ENCODE results near the gene LRMDA. TPM values are rescaled to one million over a fixed set of nuclear protein-coding genes. Genes with fewer than 3 reads are reported as not detected.

LRMDA gene
- total and polyA plus RNA-seq, 2 donors (not counting 3 experiments of a cell fraction or from before 2014, with no cell fraction given): 9.7 to 18.0 TPM

DNA sequence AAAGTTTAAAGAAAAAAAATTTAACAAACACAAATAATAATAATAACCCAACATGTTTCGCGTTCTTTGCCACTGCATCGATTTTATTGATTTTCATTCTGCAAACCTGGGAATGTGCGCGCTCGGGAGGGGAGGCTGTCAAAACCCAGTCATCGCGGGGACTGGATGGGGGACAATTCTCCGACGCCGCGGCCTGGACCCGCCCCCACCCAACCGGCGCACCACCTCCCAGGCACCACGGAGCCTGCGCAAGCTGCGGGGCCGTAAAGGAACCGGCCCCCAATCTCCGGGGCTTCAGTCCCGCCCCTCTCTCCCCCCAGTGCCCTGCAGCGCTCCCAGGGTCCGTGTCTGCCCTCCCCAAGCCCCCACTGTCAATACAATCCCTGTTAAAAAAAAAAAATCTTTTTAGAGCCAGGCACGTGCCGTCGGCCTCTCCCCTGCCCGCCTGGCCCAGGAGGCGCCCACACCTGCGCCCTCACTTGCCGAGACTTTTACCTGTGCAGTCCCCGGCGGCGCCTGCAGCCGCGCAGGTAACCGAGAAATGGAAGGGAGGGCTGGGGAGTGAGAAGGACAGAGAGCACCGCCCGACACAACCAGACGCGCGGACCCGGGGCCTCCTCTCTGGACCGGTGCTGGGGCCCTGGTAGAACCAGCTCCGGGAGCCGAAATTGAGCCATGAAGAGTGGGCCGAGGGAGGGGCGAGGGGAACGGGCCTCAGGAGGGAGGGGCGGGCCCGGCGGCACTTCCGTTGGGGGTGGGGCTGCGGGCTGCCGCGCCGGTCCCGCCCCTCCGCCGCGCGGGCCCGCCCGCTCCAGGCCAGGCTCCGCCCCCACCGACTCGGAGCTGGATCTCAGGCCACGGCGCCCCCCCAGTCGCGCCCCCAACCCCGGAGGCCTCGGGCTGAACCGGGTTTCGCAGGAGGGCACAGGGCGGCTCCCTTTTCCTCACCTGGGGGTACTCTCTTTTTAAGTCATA is 22.2 kb upstream of the LRMDA start:
- no peaks in the 10 kb centered on the region for H3K36me3 ChIP-seq (ENCODE audit: control insufficient read depth in 2 of 2, extremely low read depth in 1 of 2, insufficient read depth in 2 of 2, low read length in 2 of 2)
- ChIA-PET CTCF (interaction anchor here (0.6 kb wide), 1 partner anchor 1409 kb away, joined by 3 read pairs; no protein-coding TSS in a partner anchor), POLR2A (no interaction called here)
- no TSS peak for BruUV-seq (replicated peaks)
- H3K27ac ChIP-seq (ENCODE audit: insufficient read depth, low read depth, low read length): no peak overlapping the region
- TF ChIP-seq, protein P1, sequence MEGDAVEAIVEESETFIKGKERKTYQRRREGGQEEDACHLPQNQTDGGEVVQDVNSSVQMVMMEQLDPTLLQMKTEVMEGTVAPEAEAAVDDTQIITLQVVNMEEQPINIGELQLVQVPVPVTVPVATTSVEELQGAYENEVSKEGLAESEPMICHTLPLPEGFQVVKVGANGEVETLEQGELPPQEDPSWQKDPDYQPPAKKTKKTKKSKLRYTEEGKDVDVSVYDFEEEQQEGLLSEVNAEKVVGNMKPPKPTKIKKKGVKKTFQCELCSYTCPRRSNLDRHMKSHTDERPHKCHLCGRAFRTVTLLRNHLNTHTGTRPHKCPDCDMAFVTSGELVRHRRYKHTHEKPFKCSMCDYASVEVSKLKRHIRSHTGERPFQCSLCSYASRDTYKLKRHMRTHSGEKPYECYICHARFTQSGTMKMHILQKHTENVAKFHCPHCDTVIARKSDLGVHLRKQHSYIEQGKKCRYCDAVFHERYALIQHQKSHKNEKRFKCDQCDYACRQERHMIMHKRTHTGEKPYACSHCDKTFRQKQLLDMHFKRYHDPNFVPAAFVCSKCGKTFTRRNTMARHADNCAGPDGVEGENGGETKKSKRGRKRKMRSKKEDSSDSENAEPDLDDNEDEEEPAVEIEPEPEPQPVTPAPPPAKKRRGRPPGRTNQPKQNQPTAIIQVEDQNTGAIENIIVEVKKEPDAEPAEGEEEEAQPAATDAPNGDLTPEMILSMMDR (IDR thresholded peaks at IDR 0.05; ENCODE audit: extremely low read depth in 1 of 2, insufficient read depth in 1 of 2, low read depth in 1 of 2, low read length in 2 of 2): no peak
- TF ChIP-seq FOS (IDR thresholded peaks at IDR 0.05; ENCODE audit: borderline replicate concordance, insufficient read depth, low read length) (no peak), EZH2 (IDR thresholded peaks at IDR 0.05; ENCODE audit: borderline replicate concordance, low read depth, low read length, severe bottlenecking) (peak; percentile 61), POLR2AphosphoS5 (IDR thresholded peaks at IDR 0.05; ENCODE audit: insufficient read depth, low read depth, low read length) (no peak)
- peak overlapping the region; percentile 74 for H3K4me2 ChIP-seq (ENCODE audit: insufficient read depth, low read length)
- peak overlapping the region; percentile 13 to 59 (median 42) for H3K4me3 ChIP-seq (replicated peaks in 1 of 3; ENCODE audit: insufficient read depth in 1 of 3, low read depth in 1 of 3, low read length in 3 of 3)
- H3K9me3 ChIP-seq (replicated peaks; ENCODE audit: control insufficient read depth, insufficient read depth, low read length): no peaks in the 10 kb centered on the region
- H3K9ac ChIP-seq (replicated peaks; ENCODE audit: extremely low read depth, insufficient read depth, low read length): no peak overlapping the region
- no peaks in the 10 kb centered on the region for H4K20me1 ChIP-seq (replicated peaks; ENCODE audit: control insufficient read depth, extremely low read depth, insufficient read depth, low read length)
- H3K4me1 ChIP-seq (ENCODE audit: control insufficient read depth, extremely low read depth, insufficient read depth, low read length): peaks cover 4% of the 10 kb centered on the region
- dilution Hi-C loops (cut with MboI; ENCODE audit: extremely low pct_ligation_motif_present, low sequenced_read_pairs): no loop called here
- peak overlapping the region; percentile 43 for H2AFZ ChIP-seq (ENCODE audit: low read depth, low read length)
- FAIRE-seq: no peak
- H3K79me2 ChIP-seq (ENCODE audit: control insufficient read depth, insufficient read depth, low read length): no peaks in the 10 kb centered on the region
- no peaks in the 10 kb centered on the region for H3K9me1 ChIP-seq (replicated peaks; ENCODE audit: control insufficient read depth, extremely low read depth, insufficient read depth, low read length)
- peaks cover 35 to 72% of the 10 kb centered on the region in 2 experiments for H3K27me3 ChIP-seq (ENCODE audit: control insufficient read depth in 2 of 2, insufficient read depth in 2 of 2, low read length in 2 of 2)
- intact Hi-C loops (cut with micrococcal nuclease): loop anchor here (1.0 kb wide), 1 partner anchor 19 kb away; no protein-coding TSS in a partner anchor
- DNase-seq (ENCODE audit: low read depth, low spot score): no peak
